Stomach (tissue), 4 donors: Measurements from ENCODE around the gene TEX47.

ENCODE experiments used
- POLR2A ChIP-seq, 4 donors: fragments of 450-650 bp; IDR thresholded peaks; one replicate each; pipeline ENCODE4 v1.6.1; 2016; ENCODE audit warnings: antibody characterized with exemption in 4 of 4, control low read depth in 2 of 4, mild to moderate bottlenecking in 1 of 4, moderate library complexity in 1 of 4
- POLR2AphosphoS5 ChIP-seq, 3 donors: sonication (generic); formaldehyde crosslinking; IDR thresholded peaks; one replicate each; pipeline ENCODE4 v1.6.1; 2016; ENCODE audit warnings: antibody characterized with exemption in 3 of 3

DNA sequence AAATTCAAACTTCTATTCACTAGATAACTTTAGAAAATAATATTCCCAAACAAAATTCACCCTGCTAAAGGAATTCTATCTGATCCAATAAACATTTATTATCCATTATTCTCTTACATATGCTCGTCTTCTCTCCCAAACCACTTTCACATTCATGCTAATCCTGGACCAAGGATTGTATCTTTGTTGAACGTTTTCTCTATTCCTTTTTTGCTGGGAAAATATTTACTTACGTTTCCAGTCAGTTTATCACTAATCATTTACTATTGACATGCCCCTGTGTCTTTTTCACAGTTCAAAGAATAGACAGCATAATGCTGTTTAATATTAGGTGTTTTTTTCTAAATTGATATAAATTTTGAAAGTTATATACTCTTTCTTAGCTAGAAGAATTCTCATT, 3.2 kb downstream of the TEX47 start:
- TF ChIP-seq POLR2AphosphoS5 (IDR thresholded peaks at IDR 0.05): no peak
- TF ChIP-seq POLR2A (IDR thresholded peaks at IDR 0.05): no peak
